HUDEP-2 (cell line): ENCODE results near the gene MYMK.

ENCODE experiments used
- DNase-seq, 76 experiments: peaks; one replicate each; lab custom pipeline; 2025; ENCODE audit not compliant: unreplicated experiment in 76 of 76; lab: John Stamatoyannopoulos, UW

Gene MYMK

DNA sequence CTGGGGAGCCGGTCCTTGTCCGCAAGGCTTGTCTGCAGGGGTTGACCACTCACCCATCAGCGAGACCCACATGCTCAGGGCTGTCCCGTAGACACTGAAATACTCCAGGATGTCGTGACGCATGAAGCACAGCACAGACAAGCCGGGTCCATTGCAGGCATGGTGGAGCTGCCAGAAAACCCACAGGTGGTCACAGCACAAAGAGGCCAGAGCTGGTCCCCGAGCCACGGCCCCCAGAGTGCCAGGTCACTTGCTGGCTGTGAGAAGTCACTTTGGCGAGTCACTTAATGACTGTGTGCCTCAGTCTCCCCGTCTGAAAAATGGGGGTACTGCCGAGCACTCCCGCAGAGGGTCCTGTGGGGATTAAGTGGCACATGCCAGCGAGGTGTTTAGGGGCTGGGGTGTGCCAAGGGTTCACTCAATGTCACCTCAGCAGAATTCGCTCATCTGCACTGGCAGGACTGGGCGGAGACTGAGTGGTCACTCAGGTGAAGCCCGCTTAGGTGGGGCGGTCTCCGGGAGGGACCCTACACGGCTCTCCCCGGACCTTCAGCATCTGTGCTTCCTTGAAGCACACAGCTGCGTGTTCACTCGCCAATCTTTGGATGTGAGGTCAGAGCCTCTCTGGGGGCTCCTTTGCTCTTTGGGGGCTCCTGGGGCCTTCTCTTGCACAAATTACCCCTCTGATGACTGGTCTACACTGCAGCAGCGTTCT lies 4.5 kb downstream of the MYMK start:
- no peak for DNase-seq

DNA sequence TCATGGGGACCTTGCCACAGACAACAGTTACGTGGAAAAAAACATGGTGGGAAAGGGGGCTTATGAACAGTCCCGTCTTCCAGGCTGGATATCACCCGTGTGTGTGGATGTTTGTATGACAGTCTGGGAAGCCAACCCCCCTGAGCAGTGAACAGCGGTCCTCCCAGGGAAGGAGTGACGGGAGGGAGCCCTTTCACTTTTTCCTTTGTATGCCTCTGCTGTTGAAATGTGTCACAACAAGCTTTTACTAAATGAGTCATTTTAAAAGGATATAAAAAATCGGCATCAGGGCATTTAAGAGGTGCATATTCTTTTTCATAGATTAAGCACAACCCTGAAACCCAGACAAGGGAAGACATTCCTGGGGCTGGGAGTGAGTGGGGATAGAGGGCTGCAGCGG lies 5.1 kb downstream of the MYMK start:
- no peak for DNase-seq

DNA sequence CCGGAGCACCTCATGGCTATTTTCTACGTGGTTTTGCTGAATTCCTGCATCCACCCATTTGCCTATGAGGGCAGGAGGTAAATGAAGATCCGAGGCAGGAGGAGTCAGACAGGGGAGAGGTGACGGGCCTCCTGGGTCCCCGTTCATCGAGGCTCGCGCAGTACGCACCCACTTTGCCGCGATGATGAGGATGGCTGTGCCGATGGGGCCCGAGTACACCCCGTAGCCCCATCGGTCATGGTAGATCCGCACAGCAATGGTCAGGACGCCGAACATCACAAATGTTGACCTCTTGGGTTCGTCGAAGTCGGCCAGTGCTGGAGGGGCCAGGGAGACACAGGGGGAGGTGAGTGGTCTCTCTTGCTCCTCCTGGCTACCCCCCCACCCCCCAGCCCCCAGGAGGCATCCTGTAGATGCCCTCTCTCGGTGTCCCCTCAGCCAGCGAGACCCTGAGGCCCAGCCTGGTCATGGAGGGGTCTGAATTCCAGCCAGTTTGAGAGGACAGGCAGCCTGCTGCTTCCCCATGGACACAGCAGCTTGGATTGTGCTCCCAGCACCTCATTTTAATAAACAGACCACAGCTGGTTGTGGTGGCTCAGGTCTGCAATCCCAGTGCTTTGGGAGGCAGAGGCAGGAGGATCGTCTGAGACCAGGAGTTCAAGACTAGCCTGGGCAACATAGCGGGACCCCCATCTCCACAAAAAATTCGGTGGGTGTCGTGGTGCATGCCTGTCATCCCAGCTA lies 5.9 kb downstream of the MYMK start:
- no peak for DNase-seq

DNA sequence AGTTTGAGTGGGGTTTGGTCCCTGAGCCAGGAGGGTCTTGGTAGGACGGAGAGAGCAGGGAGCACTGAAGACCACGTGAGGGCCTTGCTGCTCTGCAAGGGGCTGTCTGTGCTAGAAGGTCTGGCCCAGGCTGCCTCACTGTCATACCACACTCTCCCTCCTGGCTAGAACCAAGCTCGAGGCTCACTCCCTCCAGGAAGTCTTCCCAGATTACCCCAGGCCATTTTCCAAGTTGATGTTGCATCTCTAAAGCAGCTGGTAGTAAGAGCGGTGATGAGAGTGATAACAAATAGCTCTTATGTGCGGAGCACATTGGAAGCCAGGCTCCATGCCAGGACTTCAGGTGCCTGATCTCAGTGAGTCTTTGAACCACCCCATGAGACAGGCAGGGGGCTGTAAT lies 6.6 kb downstream of the MYMK start:
- no peak for DNase-seq

DNA sequence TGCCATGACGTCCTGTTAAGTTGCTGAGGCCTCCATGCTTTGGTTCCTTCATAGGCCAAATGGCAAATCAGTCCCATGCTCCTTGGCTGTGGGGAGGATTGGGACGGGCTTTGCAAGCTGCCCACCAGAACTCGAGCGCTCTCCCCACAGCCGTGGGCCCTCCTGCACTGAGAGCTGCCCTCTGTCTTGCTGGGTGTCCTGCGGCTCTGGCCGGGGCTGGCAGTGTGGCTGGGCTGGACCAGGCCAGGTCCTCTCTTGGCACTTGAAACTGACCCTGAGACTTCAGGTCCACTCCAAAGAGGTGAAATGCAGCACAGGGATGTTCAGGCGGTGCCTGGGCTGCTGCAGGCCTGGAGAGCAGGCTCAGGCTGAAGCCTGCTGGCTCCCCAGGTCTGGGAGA lies 7.0 kb downstream of the MYMK start:
- no peak for DNase-seq

DNA sequence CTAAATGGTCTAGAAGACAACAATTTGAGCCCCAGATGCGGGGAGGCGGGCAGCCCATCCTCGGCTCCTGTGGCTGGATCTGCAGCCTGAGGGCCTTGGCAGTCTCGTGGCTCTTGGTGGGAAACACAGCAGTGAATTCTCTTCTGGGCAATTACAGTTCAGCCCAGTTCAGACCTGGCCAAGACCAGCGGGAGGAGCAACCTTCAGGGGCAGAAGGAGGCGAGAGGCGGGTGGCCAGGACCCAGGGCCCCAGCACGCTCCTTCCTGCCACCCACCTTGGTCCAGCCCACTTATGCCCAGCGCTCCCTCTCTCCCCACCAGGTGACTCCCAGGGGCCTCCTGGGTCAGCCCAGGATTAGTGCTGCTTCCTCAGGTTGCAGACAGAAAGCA lies 7.8 kb downstream of the MYMK start:
- no peak for DNase-seq

DNA sequence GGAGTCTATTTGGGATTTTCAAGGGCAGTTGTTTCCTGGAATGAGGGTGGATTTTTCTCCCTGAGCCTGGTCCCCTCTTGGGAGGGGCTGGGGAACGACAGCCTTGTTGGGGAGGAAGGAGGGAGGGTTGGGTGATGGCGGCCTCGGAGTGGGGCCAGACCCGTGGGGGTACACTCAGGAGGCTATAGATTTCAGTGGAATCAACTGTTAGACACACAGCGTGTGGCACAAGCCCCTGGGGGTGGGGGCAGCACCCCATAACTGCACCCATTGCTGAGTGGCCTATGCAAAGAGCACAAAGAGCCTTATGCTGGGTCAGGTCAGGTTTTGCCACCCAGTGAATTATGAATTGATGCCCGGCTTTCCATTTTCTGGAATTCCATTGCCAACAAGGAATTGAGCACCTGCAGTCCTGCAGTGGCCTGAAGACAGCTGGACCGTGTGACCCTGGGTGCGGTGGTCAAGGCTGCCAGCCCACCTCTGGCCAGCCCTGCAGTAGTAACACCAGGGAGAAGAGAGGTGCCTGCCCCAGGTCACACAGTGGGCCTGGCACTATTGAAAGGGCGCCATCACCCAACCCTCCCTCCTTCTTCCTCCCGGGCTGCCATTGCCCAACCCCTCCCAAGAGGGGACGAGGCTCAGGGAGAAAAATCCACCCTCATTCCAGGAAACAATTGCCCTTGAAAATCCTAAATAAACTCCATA lies 8.4 kb downstream of the MYMK start:
- DNase-seq: no peak

DNA sequence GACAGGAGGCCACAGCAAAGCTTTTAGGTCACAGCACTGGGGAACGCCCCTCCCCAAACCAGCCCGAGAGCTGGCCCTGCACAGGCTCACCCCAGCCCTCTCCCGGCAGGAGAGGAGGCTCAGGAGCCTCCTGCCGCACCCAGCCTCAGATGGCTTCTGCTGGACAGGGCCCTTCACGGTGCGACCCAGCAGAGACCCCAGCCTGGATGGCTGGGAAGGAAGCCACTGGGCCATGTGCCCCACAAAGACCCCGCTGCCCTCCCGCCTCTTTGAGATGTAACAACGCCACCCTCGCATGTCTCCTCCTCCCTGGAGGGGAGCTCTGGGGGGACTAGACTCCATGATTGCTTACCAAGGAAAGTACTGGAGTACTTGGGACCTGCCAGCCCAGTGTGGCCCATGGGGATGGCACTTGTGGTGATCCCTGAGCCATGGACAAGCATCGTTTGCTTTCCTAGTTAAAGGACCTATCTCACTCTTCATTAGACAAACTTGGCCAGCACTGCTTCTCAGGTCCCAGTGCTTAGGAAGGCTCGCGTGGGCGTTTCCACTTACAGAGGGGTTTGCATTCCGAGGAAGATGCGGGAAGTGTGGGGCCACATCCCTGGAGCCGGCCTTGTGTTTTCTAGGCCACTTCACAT lies 9.0 kb downstream of the MYMK start:
- no peak for DNase-seq

DNA sequence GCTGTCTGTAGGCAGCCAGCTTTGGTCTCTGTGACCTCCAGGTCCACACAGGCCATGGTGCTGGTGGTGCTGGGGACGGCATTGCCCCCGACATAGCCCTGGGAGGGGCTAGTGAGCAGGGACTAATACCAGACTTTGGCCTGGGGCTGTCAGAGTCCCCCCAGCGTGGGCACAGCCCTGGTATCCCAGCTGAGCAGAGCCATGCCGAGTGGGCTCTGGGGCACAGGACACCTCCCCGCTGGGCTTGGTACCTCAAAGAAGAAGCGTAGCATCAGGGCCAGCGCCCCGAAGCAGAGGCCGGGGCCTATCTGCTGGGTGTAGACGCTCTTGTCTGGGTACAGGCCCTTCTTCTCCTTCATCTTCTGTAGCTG lies 9.5 kb downstream of the MYMK start:
- DNase-seq: no peak

DNA sequence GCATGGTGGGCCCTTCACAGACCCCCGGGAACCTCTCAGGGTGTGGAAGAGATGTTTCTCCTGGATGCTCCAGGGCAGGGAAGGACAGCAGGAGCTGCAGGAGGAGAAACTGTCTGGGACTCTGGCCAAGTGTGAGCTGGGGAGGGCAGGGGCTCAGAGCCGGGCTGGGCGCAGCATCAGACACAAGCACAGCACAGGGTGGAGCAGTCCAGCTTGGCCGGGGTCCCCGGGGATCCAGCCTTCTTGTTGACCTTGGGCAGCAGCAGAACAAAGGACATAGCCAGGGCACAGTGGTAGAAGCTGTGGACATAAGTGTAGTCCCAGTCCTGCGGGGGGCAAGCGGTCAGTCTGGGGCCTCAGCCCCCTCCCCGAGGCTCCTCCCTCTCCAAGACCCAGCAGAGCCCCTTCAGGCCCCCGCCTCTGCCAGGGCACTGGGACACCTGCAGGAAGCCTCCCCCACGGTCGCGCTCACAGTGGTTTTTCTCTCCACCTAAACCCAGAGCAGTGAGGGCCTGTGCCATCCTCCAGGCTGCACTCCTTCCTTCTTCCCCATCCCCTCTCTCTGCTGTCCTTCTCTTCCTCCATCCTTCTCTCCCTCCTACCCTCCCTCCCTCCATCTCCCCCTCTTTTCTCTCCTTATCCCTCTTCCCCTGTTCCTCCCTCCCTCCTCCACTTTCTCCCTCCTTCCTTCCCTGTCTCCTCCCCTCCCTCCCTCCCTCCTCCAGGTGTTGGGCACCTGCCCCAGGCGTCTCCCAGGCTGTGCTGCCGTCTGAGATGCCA lies 10.1 kb downstream of the MYMK start:
- peak in 47 of 76 experiments; percentile 16 to 61 (median 35) for DNase-seq

DNA sequence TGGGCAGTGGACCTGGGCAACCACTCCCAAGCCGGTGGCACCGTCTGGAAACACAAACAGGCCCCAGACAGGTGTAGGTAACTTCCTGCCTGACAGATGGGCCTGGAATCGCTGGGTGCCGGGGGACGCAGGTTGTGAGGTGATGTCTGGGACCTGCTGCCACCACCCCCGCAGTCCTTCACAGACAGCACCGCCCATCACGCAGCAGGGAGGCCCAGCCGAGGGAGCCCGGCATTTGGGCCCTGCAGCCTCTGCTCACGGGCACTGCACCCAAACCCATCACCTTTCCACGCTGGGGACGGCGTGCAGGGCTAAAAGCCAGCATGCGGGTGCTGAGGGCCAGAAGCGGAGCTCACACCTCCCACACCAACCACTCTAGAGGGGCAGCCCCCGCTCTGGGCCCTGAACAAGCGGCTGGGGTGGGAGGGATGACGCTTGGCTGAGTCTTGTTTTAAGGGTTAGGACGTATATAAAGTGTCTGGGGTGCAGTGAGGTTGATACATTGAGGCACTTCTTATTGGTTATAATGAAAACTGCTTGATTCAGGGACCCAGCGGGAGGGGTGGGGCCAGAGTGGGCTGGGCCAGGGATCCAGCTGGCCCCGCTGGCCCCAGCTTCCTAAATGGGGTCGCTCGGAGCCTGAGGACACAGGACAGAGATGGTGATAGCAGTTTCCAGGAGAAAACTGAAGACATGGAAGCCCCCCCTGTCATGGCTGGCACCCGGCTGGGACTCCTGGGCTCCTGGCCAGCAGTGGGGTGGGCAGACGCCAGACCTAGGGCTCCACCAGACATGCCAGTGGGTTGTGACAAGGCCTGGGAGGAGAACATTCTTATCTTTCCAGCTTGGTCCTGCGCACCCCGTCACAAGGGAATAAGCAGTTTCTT lies 11.3 kb downstream of the MYMK start:
- peak in 67 of 76 experiments; percentile 11 to 72 (median 54) for DNase-seq

DNA sequence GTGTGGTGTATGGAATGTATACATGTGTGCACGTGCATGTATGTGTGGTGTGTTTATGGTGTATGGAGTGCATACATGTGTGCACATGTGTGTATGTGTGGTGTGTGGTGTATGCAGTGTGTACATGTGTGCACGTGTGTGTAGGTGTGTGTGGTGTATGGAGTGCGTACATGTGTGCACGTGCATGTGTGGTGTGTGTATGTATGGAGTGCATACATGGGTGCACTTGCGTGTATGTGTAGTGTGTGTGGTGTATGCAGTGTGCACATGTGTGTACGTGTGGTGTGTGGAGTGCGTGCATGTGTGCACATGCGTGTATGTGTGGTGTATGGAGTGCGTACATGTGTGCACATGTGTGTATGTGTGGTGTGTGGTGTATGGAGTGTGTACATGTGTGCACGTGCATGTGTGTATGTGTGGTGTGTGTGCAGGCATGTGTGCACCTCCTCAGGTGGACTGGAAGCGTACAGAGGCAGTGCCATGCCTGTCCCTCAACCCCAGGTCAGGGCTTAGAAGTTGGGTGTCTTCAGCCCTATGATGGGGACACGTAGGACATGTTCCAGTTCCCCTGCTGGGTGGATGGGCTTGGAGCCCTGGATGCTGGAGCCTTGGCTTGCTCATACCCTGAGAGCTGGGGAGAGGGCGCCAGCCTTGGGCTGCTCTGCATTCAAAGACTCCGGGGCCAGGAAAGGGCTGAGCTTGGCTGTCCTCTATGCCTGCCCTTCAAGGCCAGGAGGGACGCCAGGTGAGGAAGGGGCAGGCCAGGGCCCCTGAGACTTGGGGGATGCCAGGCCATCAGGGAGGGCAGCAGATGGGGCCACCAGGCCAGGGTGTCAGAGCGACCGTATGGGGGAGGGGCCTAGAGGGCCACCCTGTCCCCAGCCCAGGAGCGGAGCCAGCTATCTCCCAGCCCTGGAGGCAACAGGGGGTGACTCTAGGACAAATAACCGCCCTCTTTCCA lies 12.2 kb downstream of the MYMK start:
- DNase-seq: peak in 24 of 76 experiments; percentile 24 to 70 (median 52)

DNA sequence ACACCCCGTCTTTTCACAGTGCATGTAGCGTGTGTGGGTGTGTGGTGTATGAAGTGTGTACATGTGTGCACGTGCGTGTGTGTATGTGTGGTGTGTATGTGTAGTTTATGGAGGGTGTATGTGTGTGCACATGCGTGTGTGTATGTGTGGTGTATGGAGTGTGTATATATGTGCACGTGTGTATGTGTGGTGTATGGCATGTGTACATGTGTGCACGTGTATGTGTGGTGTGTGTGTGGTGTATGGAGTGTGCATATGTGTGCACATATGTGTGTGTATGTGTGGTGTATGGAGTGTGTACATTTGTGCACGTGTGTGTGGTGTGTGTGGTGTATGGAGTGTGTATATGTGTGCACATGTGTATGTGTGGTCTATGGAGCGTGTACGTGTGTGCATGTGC lies 13.2 kb downstream of the MYMK start:
- no peak for DNase-seq

DNA sequence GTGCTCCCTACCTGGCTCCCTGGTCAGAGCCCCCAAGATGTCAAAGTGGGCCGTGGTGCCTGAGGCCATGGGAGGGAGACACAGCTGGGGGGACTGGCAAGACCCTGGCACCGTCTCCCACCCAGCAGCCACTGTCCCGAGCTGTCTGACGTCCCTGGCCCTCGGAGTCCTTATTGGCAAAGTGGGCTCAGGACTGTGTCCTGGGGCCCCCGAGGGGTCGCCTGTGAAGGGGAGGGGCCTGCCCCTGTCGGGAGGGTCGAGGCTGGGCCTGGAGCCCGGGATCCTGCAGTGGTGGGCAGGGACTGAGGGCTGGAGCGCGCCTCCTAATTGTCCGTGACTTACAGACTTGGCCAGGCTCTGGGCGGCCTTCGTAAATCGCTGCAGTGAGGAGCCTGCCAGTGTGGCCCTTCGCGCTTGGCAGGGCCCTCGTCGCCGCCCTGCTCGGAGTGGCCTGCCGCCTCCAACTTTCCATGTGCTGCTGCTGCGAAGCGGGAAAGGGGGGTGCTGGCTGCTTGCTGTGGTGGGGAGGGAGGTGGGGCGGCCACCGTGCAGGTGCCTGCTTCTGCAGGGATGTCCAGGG lies 13.7 kb downstream of the MYMK start:
- DNase-seq: no peak

DNA sequence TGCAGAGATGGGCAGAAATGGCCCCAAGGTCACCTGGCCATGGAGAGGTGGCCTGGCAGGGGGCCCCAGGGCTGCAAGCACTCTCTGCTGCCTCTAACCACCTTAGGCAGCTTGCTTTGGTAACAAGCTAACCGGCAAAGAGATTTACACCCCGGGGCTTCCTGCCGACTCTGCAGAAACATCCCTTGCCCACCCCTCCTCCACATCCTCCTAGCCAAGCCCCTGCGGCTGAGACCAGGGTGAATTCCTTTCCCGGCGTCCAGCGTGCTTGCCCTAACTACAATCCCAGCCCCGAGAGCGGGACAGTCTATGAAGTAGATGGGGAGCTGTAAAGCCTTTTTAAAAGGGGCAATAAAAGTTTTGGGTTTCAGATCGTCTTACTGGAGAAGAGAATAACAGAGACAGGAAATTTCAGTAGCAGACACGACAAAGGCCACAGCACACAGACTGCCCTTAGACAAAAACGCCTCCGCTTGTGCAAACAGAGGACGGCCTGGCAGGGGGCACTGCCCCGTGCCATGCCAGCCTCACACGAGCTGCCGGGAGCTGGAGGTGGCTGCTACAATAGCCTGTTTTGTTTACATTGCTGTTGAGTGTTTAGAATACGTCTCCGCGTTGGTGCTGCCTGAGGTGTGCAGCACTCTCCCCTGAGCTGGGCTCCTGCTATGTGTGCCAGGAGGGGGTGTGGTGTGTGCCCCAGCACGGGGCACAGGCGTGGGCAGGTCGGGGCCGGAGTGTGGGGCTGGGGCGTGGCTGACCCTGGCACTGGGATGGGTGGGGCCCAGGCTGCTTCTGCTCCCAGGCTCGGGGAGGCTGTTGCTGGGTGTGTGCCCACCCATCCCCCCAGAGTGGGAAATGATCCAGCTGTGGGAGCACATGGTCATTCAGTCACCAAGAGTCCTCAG lies 15.3 kb downstream of the MYMK start:
- DNase-seq: peak in 71 of 76 experiments; percentile 25 to 88 (median 77)

DNA sequence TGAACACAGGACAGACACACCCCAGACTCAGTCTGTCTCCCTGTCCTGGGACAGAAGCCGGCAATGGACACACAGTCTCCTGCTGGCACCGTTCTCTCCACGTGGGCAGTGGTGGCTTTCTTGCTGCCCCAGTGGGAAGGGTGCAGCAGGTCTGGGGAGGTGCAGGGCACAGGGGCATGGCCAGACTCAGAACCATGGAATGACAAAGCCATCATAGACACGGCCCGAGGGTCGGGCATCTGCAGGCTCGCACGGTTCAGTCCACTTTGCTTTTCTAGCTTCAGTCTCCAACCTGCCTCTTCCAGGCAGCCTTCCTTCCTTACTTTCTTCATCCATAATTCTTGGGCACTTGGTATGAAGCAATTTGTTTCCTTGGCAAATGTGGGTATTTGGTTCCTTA lies 16.7 kb downstream of the MYMK start:
- DNase-seq: no peak
